Panc1 (cell line): ENCODE results near the gene PDGFD.

Experiments used
- POLR2AphosphoS5 ChIP-seq: IDR thresholded peaks from 2 replicates; pipeline ENCODE4 v1.6.1; 2012; ENCODE audit warnings: mild to moderate bottlenecking, low read depth, low read length, moderate library complexity
- SIN3A ChIP-seq: IDR thresholded peaks from 2 replicates; pipeline ENCODE4 v1.6.1; 2012; ENCODE audit warnings: low read depth, mild to moderate bottlenecking, low read length, moderate library complexity, borderline replicate concordance; ENCODE audit not compliant: insufficient read depth
- TCF7L2 ChIP-seq: IDR thresholded peaks from 2 replicates; pipeline ENCODE4 v1.6.1; 2011; ENCODE audit warnings: mild to moderate bottlenecking, low read depth, low read length, inconsistent platforms
- TF ChIP-seq, protein P1 (sequence below), 2 experiments: IDR thresholded peaks; 2 replicates each; pipeline ENCODE4 v1.6.1; 2011 to 2012; ENCODE audit warnings: low read depth in 2 of 2, control low read depth in 1 of 2, low read length in 1 of 2, mild to moderate bottlenecking in 1 of 2, moderate library complexity in 1 of 2; ENCODE audit not compliant: insufficient read depth in 1 of 2
- TF ChIP-seq, protein P2 (sequence below): fragments of 450-650 bp; IDR thresholded peaks from 2 replicates; pipeline ENCODE4 v1.5.1; 2017; ENCODE audit warnings: mild to moderate bottlenecking

DNA sequence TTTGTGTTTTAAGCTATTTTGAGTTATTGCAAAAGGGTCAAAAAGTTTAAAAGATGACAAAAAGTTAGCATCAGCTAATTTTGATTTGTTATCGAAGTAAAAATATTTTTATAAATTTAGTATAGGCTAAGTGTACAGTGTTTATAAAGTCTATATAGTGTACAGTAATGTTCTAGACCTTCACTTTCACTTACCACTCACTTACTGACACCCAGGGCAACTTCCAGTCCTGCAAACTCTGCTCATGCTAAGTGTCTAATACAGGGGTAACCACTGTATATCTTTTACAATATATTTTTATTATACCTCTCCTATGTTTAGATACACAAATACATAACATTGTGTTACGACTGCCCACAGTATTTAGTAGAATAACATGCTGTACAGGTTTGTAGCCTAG, 59.7 kb downstream of the PDGFD start:
- TF ChIP-seq, protein P1, sequence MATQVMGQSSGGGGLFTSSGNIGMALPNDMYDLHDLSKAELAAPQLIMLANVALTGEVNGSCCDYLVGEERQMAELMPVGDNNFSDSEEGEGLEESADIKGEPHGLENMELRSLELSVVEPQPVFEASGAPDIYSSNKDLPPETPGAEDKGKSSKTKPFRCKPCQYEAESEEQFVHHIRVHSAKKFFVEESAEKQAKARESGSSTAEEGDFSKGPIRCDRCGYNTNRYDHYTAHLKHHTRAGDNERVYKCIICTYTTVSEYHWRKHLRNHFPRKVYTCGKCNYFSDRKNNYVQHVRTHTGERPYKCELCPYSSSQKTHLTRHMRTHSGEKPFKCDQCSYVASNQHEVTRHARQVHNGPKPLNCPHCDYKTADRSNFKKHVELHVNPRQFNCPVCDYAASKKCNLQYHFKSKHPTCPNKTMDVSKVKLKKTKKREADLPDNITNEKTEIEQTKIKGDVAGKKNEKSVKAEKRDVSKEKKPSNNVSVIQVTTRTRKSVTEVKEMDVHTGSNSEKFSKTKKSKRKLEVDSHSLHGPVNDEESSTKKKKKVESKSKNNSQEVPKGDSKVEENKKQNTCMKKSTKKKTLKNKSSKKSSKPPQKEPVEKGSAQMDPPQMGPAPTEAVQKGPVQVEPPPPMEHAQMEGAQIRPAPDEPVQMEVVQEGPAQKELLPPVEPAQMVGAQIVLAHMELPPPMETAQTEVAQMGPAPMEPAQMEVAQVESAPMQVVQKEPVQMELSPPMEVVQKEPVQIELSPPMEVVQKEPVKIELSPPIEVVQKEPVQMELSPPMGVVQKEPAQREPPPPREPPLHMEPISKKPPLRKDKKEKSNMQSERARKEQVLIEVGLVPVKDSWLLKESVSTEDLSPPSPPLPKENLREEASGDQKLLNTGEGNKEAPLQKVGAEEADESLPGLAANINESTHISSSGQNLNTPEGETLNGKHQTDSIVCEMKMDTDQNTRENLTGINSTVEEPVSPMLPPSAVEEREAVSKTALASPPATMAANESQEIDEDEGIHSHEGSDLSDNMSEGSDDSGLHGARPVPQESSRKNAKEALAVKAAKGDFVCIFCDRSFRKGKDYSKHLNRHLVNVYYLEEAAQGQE (IDR thresholded peaks at IDR 0.05; ENCODE audit: insufficient read depth in 1 of 2, low read depth in 2 of 2, low read length in 1 of 2): no peak
- TF ChIP-seq, protein P2, sequence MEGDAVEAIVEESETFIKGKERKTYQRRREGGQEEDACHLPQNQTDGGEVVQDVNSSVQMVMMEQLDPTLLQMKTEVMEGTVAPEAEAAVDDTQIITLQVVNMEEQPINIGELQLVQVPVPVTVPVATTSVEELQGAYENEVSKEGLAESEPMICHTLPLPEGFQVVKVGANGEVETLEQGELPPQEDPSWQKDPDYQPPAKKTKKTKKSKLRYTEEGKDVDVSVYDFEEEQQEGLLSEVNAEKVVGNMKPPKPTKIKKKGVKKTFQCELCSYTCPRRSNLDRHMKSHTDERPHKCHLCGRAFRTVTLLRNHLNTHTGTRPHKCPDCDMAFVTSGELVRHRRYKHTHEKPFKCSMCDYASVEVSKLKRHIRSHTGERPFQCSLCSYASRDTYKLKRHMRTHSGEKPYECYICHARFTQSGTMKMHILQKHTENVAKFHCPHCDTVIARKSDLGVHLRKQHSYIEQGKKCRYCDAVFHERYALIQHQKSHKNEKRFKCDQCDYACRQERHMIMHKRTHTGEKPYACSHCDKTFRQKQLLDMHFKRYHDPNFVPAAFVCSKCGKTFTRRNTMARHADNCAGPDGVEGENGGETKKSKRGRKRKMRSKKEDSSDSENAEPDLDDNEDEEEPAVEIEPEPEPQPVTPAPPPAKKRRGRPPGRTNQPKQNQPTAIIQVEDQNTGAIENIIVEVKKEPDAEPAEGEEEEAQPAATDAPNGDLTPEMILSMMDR: no peak
- no peak for TF ChIP-seq POLR2AphosphoS5
- no peak for TF ChIP-seq SIN3A
- no peak for TF ChIP-seq TCF7L2
